ENCODE results near the gene ADGRL1. TPM values are rescaled to one million over a fixed set of nuclear protein-coding genes. Genes with fewer than 3 reads are reported as not detected.
A peak's percentile ranks its signal among the peaks of the same experiment; 100 is the strongest.

The ADGRL1 gene
- total RNA-seq, 1 experiment from 2014 or later, result 88.6 TPM

DNA sequence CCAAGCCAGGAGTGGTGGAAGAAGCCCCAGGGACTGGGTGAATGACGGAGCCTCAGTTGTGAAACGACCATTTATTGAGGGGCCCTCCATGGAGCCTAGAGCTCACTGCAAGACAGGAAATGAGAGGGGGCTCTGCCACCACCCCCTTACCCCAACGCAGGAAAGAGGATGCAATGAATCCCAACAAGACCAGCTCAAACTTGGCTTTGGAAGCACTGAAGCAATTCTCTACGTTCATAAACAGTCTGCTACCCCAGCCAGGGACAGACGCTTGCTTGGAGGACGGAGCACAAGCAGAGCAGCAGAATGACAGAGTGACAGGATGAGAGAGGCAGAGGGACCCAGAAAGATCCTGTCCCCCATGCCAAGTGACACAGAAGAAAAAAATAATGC is 89.4 kb downstream of the ADGRL1 start:
- CTCF ChIA-PET, result interaction anchor here (0.7 to 3.2 kb wide), 3 partner anchors 21 to 237 kb away, joined by 3 to 18 read pairs (median 5); partner anchors contain the start of gene ASF1B
- H3K79me2 ChIP-seq (ENCODE audit: insufficient read depth, low read length), result peaks cover 27% of the 10 kb centered on the region
- TF ChIP-seq ATF3 (IDR thresholded peaks at IDR 0.05), result no peak
- no peak for TF ChIP-seq CTCF (IDR thresholded peaks at IDR 0.05 in 2 of 3, conservative IDR thresholded peaks at IDR 0.05 in 1 of 3; ENCODE audit: borderline replicate concordance in 1 of 3, insufficient read depth in 1 of 3, low read depth in 2 of 3, low read length in 2 of 3)
- TF ChIP-seq ZFX (IDR thresholded peaks at IDR 0.05), result no peak
- no peak for TF ChIP-seq SP1 (IDR thresholded peaks at IDR 0.05; ENCODE audit: low read depth)
- TF ChIP-seq ELF1 (IDR thresholded peaks at IDR 0.05; ENCODE audit: borderline replicate concordance, low read depth), result no peak
- TF ChIP-seq POLR2AphosphoS5 (IDR thresholded peaks at IDR 0.05; ENCODE audit: low read depth, low read length), result no peak
- TF ChIP-seq, protein P1, sequence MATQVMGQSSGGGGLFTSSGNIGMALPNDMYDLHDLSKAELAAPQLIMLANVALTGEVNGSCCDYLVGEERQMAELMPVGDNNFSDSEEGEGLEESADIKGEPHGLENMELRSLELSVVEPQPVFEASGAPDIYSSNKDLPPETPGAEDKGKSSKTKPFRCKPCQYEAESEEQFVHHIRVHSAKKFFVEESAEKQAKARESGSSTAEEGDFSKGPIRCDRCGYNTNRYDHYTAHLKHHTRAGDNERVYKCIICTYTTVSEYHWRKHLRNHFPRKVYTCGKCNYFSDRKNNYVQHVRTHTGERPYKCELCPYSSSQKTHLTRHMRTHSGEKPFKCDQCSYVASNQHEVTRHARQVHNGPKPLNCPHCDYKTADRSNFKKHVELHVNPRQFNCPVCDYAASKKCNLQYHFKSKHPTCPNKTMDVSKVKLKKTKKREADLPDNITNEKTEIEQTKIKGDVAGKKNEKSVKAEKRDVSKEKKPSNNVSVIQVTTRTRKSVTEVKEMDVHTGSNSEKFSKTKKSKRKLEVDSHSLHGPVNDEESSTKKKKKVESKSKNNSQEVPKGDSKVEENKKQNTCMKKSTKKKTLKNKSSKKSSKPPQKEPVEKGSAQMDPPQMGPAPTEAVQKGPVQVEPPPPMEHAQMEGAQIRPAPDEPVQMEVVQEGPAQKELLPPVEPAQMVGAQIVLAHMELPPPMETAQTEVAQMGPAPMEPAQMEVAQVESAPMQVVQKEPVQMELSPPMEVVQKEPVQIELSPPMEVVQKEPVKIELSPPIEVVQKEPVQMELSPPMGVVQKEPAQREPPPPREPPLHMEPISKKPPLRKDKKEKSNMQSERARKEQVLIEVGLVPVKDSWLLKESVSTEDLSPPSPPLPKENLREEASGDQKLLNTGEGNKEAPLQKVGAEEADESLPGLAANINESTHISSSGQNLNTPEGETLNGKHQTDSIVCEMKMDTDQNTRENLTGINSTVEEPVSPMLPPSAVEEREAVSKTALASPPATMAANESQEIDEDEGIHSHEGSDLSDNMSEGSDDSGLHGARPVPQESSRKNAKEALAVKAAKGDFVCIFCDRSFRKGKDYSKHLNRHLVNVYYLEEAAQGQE (IDR thresholded peaks at IDR 0.05; ENCODE audit: low read depth), result no peak
- TF ChIP-seq, protein P2, sequence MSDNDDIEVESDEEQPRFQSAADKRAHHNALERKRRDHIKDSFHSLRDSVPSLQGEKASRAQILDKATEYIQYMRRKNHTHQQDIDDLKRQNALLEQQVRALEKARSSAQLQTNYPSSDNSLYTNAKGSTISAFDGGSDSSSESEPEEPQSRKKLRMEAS (IDR thresholded peaks at IDR 0.05), result no peak
- TF ChIP-seq POLR2A (IDR thresholded peaks at IDR 0.05; ENCODE audit: borderline replicate concordance, extremely low read depth, insufficient read depth, insufficient read length), result no peak
- no peak for TF ChIP-seq EZH2 (IDR thresholded peaks at IDR 0.05)
- TF ChIP-seq CEBPB (IDR thresholded peaks at IDR 0.05; ENCODE audit: low read depth), result no peak
- TF ChIP-seq EGR1 (IDR thresholded peaks at IDR 0.05; ENCODE audit: low read depth), result no peak
- no peak for TF ChIP-seq ZNF274 (IDR thresholded peaks at IDR 0.05; ENCODE audit: low read depth, low read length)
- ATAC-seq (no peak), DNase-seq (ENCODE audit: low read depth, low spot score) (no peak)
- no peaks in the 10 kb centered on the region for H3K9me3 ChIP-seq (ENCODE audit: control insufficient read depth in 1 of 2, insufficient read depth in 1 of 2, low read depth in 1 of 2, low read length in 2 of 2)
- no peaks in the 10 kb centered on the region for H4K20me1 ChIP-seq (ENCODE audit: insufficient read depth)
- BruUV-seq (replicated peaks), result no TSS peak
- H3K9ac ChIP-seq (ENCODE audit: low read length), result peak overlapping the region; percentile 69
- H3K9me2 ChIP-seq (ENCODE audit: insufficient read depth), result no peaks in the 10 kb centered on the region
- peak overlapping the region; percentile 72 to 84 for H3K4me3 ChIP-seq (replicated peaks in 1 of 2; ENCODE audit: low read depth in 1 of 2, low read length in 2 of 2)
- H3K27me3 ChIP-seq (ENCODE audit: insufficient read depth, low read length), result no peaks in the 10 kb centered on the region
- intact Hi-C loops (cut with micrococcal nuclease), result no loop called here
- peaks cover 2 to 5% of the 10 kb centered on the region in 2 experiments; a peak in 1 of 4 replicates for H3K36me3 ChIP-seq (ENCODE audit: control insufficient read depth in 1 of 2, insufficient read depth in 2 of 2, low read length in 2 of 2)
- RAD21 ChIA-PET (ENCODE audit: low non-redundant PET in 1 of 2, low total read pairs in 2 of 2, uncharacterized antibody in 2 of 2, unreplicated experiment in 2 of 2), result no interaction called here
- H2AFZ ChIP-seq (ENCODE audit: low read depth, low read length, poor library complexity, severe bottlenecking), result no peak overlapping the region
- H3K4me1 ChIP-seq (ENCODE audit: control insufficient read depth in 1 of 2, insufficient read depth in 2 of 2, low read length in 2 of 2), result peaks cover 36 to 47% of the 10 kb centered on the region in 2 experiments
- H3K4me2 ChIP-seq (ENCODE audit: low read length), result peak overlapping the region; percentile 93
- POLR2A ChIA-PET, result no interaction called here
- no peak overlapping the region; the same call in 1 of the 2 replicates for H3K27ac ChIP-seq (ENCODE audit: low read depth, low read length)
